Left renal pelvis (tissue), 4 donors: ENCODE data around the gene FANCC. TPM values are rescaled to one million over a fixed set of nuclear protein-coding genes. Genes with fewer than 3 reads are reported as not detected.
"Not testable (repeated sequence)": the region's sequence is repeated elsewhere in the genome, so short reads cannot be mapped to it uniquely, and the experiment has no call there.

Experiments used
- DNase-seq, 4 donors: peaks; one replicate each; pipeline ENCODE4 v3.0.0-alpha.2; 2013; ENCODE audit warnings: low read depth in 4 of 4, low spot score in 3 of 4
- polyA plus RNA-seq, 4 donors: library from polyadenylated mRNA; unstranded; fragments of 120-200 nt; gene quantifications; one replicate each; pipeline ENCODE4 v1.2.1, GENCODE V29; 2013; ENCODE audit not compliant: insufficient read length in 4 of 4

Gene FANCC
- polyA plus RNA-seq, 4 donors: 13.4 to 25.0 (median 22.4) TPM

- DNase-seq: no peak
Measured at GRCh38 chr9:95285307-95285706, 32.2 kb downstream of the FANCC start.

GRCh38 chr9:95284162-95285080 is 33.1 kb downstream of the FANCC start:
- DNase-seq: no peak

- no peak for DNase-seq
Measured at GRCh38 chr9:95283673-95284072, 33.8 kb downstream of the FANCC start.

- DNase-seq: no peak
Measured at GRCh38 chr9:95282332-95282731, 35.2 kb downstream of the FANCC start.

GRCh38 chr9:95280745-95281144 is 36.8 kb downstream of the FANCC start:
- DNase-seq: no peak

- no peak for DNase-seq
Measured at GRCh38 chr9:95277509-95277908, 40.0 kb downstream of the FANCC start.

- no peak for DNase-seq
Measured at GRCh38 chr9:95276395-95276954, 41.0 kb downstream of the FANCC start.

- not testable (repeated sequence) for DNase-seq
Measured at GRCh38 chr9:95274160-95274559, 43.3 kb downstream of the FANCC start.

GRCh38 chr9:95273369-95274022 is 44.0 kb downstream of the FANCC start:
- no peak for DNase-seq

GRCh38 chr9:95272830-95273229 is 44.7 kb downstream of the FANCC start:
- no peak for DNase-seq

GRCh38 chr9:95270790-95271189 is 46.7 kb downstream of the FANCC start:
- DNase-seq: no peak

GRCh38 chr9:95269803-95270773 is 47.4 kb downstream of the FANCC start:
- DNase-seq: not testable (repeated sequence)

- no peak for DNase-seq
Measured at GRCh38 chr9:95268681-95269080, 48.8 kb downstream of the FANCC start.

- DNase-seq: no peak
Measured at GRCh38 chr9:95266649-95267048, 50.9 kb downstream of the FANCC start.

GRCh38 chr9:95265960-95266359 is 51.5 kb downstream of the FANCC start:
- no peak for DNase-seq

GRCh38 chr9:95264954-95265615 is 52.4 kb downstream of the FANCC start:
- no peak for DNase-seq

- no peak for DNase-seq
Measured at GRCh38 chr9:95261890-95262289, 55.6 kb downstream of the FANCC start.

GRCh38 chr9:95250462-95251221 is 66.9 kb downstream of the FANCC start:
- no peak for DNase-seq

- no peak for DNase-seq
Measured at GRCh38 chr9:95249986-95250385, 67.5 kb downstream of the FANCC start.
